Measurements from ENCODE around the gene ING4.
"Not testable (repeated sequence)": the region's sequence is repeated elsewhere in the genome, so short reads cannot be mapped to it uniquely, and the experiment has no call there.

The ING4 gene

GRCh38 chr12:6662906-6663742, at the start of gene ING4:
TSS of gene ING4 (minus strand) at chr12:6663119. CDS start at chr12:6663101, 18 bp downstream.
- H3K27me3 ChIP-seq (ENCODE audit: insufficient read depth, poor library complexity, severe bottlenecking) = no peaks in the 10 kb centered on the region
- TF ChIP-seq CTCF (IDR thresholded peaks at IDR 0.05; ENCODE audit: poor library complexity, severe bottlenecking) = no peak
- peak; percentile 96 for DNase-seq (ENCODE audit: low spot score)
- peak within 1 kb of the TSS; percentile 52 for H3K27ac ChIP-seq (ENCODE audit: poor library complexity, severe bottlenecking)
- peaks cover 4% of the 10 kb centered on the region for H3K4me1 ChIP-seq (ENCODE audit: insufficient read depth, poor library complexity, severe bottlenecking)
- H3K9me3 ChIP-seq (ENCODE audit: severe bottlenecking) = no peaks in the 10 kb centered on the region
- peak; percentile 99 for ATAC-seq (ENCODE audit: low read depth)
- H3K4me3 ChIP-seq (ENCODE audit: severe bottlenecking) = peak within 1 kb of the TSS; percentile 66
- H3K36me3 ChIP-seq (ENCODE audit: low read depth) = peaks cover 13% of the 10 kb centered on the region

GRCh38 chr12:6708960-6709394, 46.1 kb upstream of the ING4 start:
- H3K36me3 ChIP-seq (ENCODE audit: low read depth) = no peaks in the 10 kb centered on the region
- H3K9me3 ChIP-seq (ENCODE audit: severe bottlenecking) = no peaks in the 10 kb centered on the region
- H3K27ac ChIP-seq (ENCODE audit: poor library complexity, severe bottlenecking) = no peak overlapping the region
- TF ChIP-seq CTCF (IDR thresholded peaks at IDR 0.05; ENCODE audit: poor library complexity, severe bottlenecking) = no peak
- H3K4me1 ChIP-seq (ENCODE audit: insufficient read depth, poor library complexity, severe bottlenecking) = no peaks in the 10 kb centered on the region
- no peaks in the 10 kb centered on the region for H3K27me3 ChIP-seq (ENCODE audit: insufficient read depth, poor library complexity, severe bottlenecking)
- no peak overlapping the region for H3K4me3 ChIP-seq (ENCODE audit: severe bottlenecking)
- ATAC-seq (ENCODE audit: low read depth) = no peak
- no peak for DNase-seq (ENCODE audit: low spot score)

- H3K4me1 ChIP-seq (ENCODE audit: insufficient read depth, poor library complexity, severe bottlenecking); DNase-seq (ENCODE audit: low spot score); ATAC-seq (ENCODE audit: low read depth); H3K36me3 ChIP-seq (ENCODE audit: low read depth); H3K27ac ChIP-seq (ENCODE audit: poor library complexity, severe bottlenecking); H3K9me3 ChIP-seq (ENCODE audit: severe bottlenecking); H3K27me3 ChIP-seq (ENCODE audit: insufficient read depth, poor library complexity, severe bottlenecking); H3K4me3 ChIP-seq (ENCODE audit: severe bottlenecking): not testable (repeated sequence)
Observed at GRCh38 chr12:6708351-6708750, 45.4 kb upstream of the ING4 start.

- Histone ChIP-seq H3K27me3 (ENCODE audit: insufficient read depth, poor library complexity, severe bottlenecking) (peaks cover 9% of the 10 kb centered on the region), H3K9me3 (ENCODE audit: severe bottlenecking) (no peaks in the 10 kb centered on the region), H3K4me3 (ENCODE audit: severe bottlenecking) (no peak overlapping the region), H3K36me3 (ENCODE audit: low read depth) (no peaks in the 10 kb centered on the region), H3K27ac (ENCODE audit: poor library complexity, severe bottlenecking) (no peak overlapping the region), H3K4me1 (ENCODE audit: insufficient read depth, poor library complexity, severe bottlenecking) (no peaks in the 10 kb centered on the region)
- DNase-seq (ENCODE audit: low spot score) (no peak), ATAC-seq (ENCODE audit: low read depth) (no peak)
- no peak for TF ChIP-seq CTCF (IDR thresholded peaks at IDR 0.05; ENCODE audit: poor library complexity, severe bottlenecking)
Observed at GRCh38 chr12:6703631-6704030, 40.7 kb upstream of the ING4 start.

- ATAC-seq (ENCODE audit: low read depth) = peak; percentile 4; the same call in 1 of the 3 replicates
- no peak for DNase-seq (ENCODE audit: low spot score)
- peaks cover 9% of the 10 kb centered on the region for H3K27me3 ChIP-seq (ENCODE audit: insufficient read depth, poor library complexity, severe bottlenecking)
Observed at GRCh38 chr12:6701078-6701768, 38.3 kb upstream of the ING4 start.

More at GRCh38 chr12:6701078-6701768, 38.3 kb upstream of the ING4 start:
- H3K9me3 ChIP-seq (ENCODE audit: severe bottlenecking) = no peaks in the 10 kb centered on the region
- no peak overlapping the region for H3K27ac ChIP-seq (ENCODE audit: poor library complexity, severe bottlenecking)
- no peaks in the 10 kb centered on the region for H3K36me3 ChIP-seq (ENCODE audit: low read depth)
- H3K4me1 ChIP-seq (ENCODE audit: insufficient read depth, poor library complexity, severe bottlenecking) = no peaks in the 10 kb centered on the region
- peak overlapping the region; percentile 45 for H3K4me3 ChIP-seq (ENCODE audit: severe bottlenecking)
- TF ChIP-seq CTCF (IDR thresholded peaks at IDR 0.05; ENCODE audit: poor library complexity, severe bottlenecking) = no peak

Measured in RWPE2 (cell line).